ENCODE measurements around the gene ASNS.
"Not testable (repeated sequence)": the region's sequence is repeated elsewhere in the genome, so short reads cannot be mapped to it uniquely, and the experiment has no call there.

- TF ChIP-seq CTCF (IDR thresholded peaks at IDR 0.05; ENCODE audit: insufficient read depth, low read length); POLR2AphosphoS5 (IDR thresholded peaks at IDR 0.05; ENCODE audit: low read depth); REST (IDR thresholded peaks at IDR 0.05; ENCODE audit: insufficient replicate concordance, low read depth); GABPA (IDR thresholded peaks at IDR 0.05; ENCODE audit: low read depth); SPI1 (IDR thresholded peaks at IDR 0.05; ENCODE audit: borderline replicate concordance, low read depth): not testable (repeated sequence)
These were observed 43.1 kb upstream of the ASNS start for GRCh38 chr7:97915267-97915666.

Data from HL-60 (cell line).